H9 (cell line): Measurements from ENCODE around the gene ADCY5. TPM values are rescaled to one million over a fixed set of nuclear protein-coding genes. Genes with fewer than 3 reads are reported as not detected.

ENCODE experiments used
- DNase-seq: peaks from one replicate; pipeline ENCODE4 v3.0.0-alpha.2; 2017
- H2AFZ ChIP-seq: one replicate; pipeline ENCODE4 v1.6.1; 2013; ENCODE audit warnings: mild to moderate bottlenecking, low read length, control low read depth, moderate library complexity
- H2AK5ac ChIP-seq: 2 replicates; pipeline ENCODE4 v1.6.1; 2013; ENCODE audit warnings: low read length, control low read depth, mixed read lengths; ENCODE audit not compliant: insufficient read length
- H2BK120ac ChIP-seq: one replicate; pipeline ENCODE4 v1.6.1; 2013; ENCODE audit warnings: low read depth, mild to moderate bottlenecking, low read length, control low read depth, inconsistent platforms; ENCODE audit not compliant: poor library complexity, severe bottlenecking
- H2BK12ac ChIP-seq: 2 replicates; pipeline ENCODE4 v1.6.1; 2013; ENCODE audit warnings: low read length, control low read depth, mixed read lengths, low read depth; ENCODE audit not compliant: insufficient read length
- H2BK15ac ChIP-seq: 2 replicates; pipeline ENCODE4 v1.6.1; 2013; ENCODE audit warnings: low read depth, low read length, control low read depth
- H2BK20ac ChIP-seq: one replicate; pipeline ENCODE4 v1.6.1; 2013; ENCODE audit warnings: low read depth, mild to moderate bottlenecking, low read length, control low read depth, inconsistent platforms; ENCODE audit not compliant: poor library complexity, severe bottlenecking
- H2BK5ac ChIP-seq: 2 replicates; pipeline ENCODE4 v1.6.1; 2013; ENCODE audit warnings: low read length, control low read depth, mixed read lengths; ENCODE audit not compliant: insufficient read length
- H3K14ac ChIP-seq: 2 replicates; pipeline ENCODE4 v1.6.1; 2013; ENCODE audit warnings: low read length, control low read depth; ENCODE audit not compliant: insufficient read depth
- H3K18ac ChIP-seq: 2 replicates; pipeline ENCODE4 v1.6.1; 2013; ENCODE audit warnings: low read depth, mild to moderate bottlenecking, mixed read lengths, low read length, control low read depth; ENCODE audit not compliant: insufficient read length
- H3K23ac ChIP-seq: 2 replicates; pipeline ENCODE4 v1.6.1; 2013; ENCODE audit warnings: low read length, control low read depth, mixed read lengths, low read depth; ENCODE audit not compliant: insufficient read length
- H3K23me2 ChIP-seq: 2 replicates; pipeline ENCODE4 v1.6.1; 2013; ENCODE audit warnings: low read depth, mild to moderate bottlenecking, mixed read lengths, low read length, control low read depth; ENCODE audit not compliant: insufficient read length, poor library complexity, severe bottlenecking
- H3K27ac ChIP-seq: 2 replicates; pipeline ENCODE4 v1.5.1; 2013; ENCODE audit warnings: low read length, control low read depth, mixed read lengths, low read depth; ENCODE audit not compliant: insufficient read length
- H3K27me3 ChIP-seq: 2 replicates; pipeline ENCODE4 v1.6.1; 2013; ENCODE audit warnings: low read length, control low read depth, inconsistent platforms; ENCODE audit not compliant: insufficient read depth
- H3K4ac ChIP-seq: 2 replicates; pipeline ENCODE4 v1.6.1; 2013; ENCODE audit warnings: low read depth, mild to moderate bottlenecking, control low read depth, inconsistent platforms, low read length, moderate library complexity
- H3K4me1 ChIP-seq: 2 replicates; pipeline ENCODE4 v1.6.1; 2013; ENCODE audit warnings: low read length, control low read depth, inconsistent platforms; ENCODE audit not compliant: insufficient read depth
- H3K4me2 ChIP-seq: 2 replicates; pipeline ENCODE4 v1.6.1; 2013; ENCODE audit warnings: low read length, control low read depth, mixed read lengths; ENCODE audit not compliant: insufficient read length, insufficient read depth
- H3K56ac ChIP-seq: 2 replicates; pipeline ENCODE4 v1.6.1; 2013; ENCODE audit warnings: low read depth, mild to moderate bottlenecking, mixed read lengths, low read length, control low read depth; ENCODE audit not compliant: insufficient read length
- H3K79me1 ChIP-seq: 2 replicates; pipeline ENCODE4 v1.6.1; 2013; ENCODE audit warnings: low read depth, mild to moderate bottlenecking, moderate library complexity, low read length, control low read depth, inconsistent platforms; ENCODE audit not compliant: insufficient read depth, poor library complexity, severe bottlenecking
- H3K79me2 ChIP-seq: 2 replicates; pipeline ENCODE4 v1.6.1; 2013; ENCODE audit warnings: low read length, control low read depth, inconsistent platforms; ENCODE audit not compliant: insufficient read depth
- H3K9ac ChIP-seq: 2 replicates; pipeline ENCODE4 v1.6.1; 2013; ENCODE audit warnings: low read length, control low read depth, mixed read lengths; ENCODE audit not compliant: insufficient read length; ENCODE audit errors: extremely low read depth
- H3K9me3 ChIP-seq: one replicate; pipeline ENCODE4 v1.6.1; 2013; ENCODE audit warnings: low read depth, low read length, inconsistent platforms; ENCODE audit not compliant: control insufficient read depth
- H3T11ph ChIP-seq: one replicate; pipeline ENCODE4 v1.6.1; 2013; ENCODE audit warnings: mild to moderate bottlenecking, low read length, control low read depth, inconsistent platforms
- H4K20me1 ChIP-seq: one replicate; pipeline ENCODE4 v1.6.1; 2013; ENCODE audit not compliant: control insufficient read depth, insufficient read length, insufficient read depth
- H4K5ac ChIP-seq: 2 replicates; pipeline ENCODE4 v1.6.1; 2013; ENCODE audit warnings: low read depth, mild to moderate bottlenecking, mixed read lengths, low read length, control low read depth; ENCODE audit not compliant: insufficient read length
- H4K8ac ChIP-seq: replicated peaks from 2 replicates; pipeline ENCODE4 v1.6.1; 2013; ENCODE audit warnings: low read length, control low read depth, mixed read lengths, low read depth; ENCODE audit not compliant: insufficient read length
- H4K91ac ChIP-seq: 2 replicates; pipeline ENCODE4 v1.6.1; 2013; ENCODE audit warnings: low read depth, mild to moderate bottlenecking, moderate library complexity, mixed read lengths, low read length, control low read depth; ENCODE audit not compliant: insufficient read length
- H3K27ac Mint-ChIP-seq, 3 experiments: 2 replicates in 2 of 3; 3 replicates in 1 of 3; pipeline ENCODE4 v1.8.0; 2020 to 2021; ENCODE audit warnings: mixed read lengths in 3 of 3, mild to moderate bottlenecking in 1 of 3, moderate library complexity in 1 of 3
- H3K27me3 Mint-ChIP-seq: 2 replicates; pipeline ENCODE4 v1.8.0; 2021; ENCODE audit warnings: low read depth, mild to moderate bottlenecking, moderate library complexity, mixed read lengths
- H3K36me3 Mint-ChIP-seq, 3 experiments: 2 replicates in 2 of 3; 3 replicates in 1 of 3; pipeline ENCODE4 v1.8.0; 2020 to 2021; ENCODE audit warnings: low read depth in 3 of 3, mixed read lengths in 3 of 3; ENCODE audit not compliant: insufficient read depth in 1 of 3
- H3K4me1 Mint-ChIP-seq, 2 experiments: 2 replicates each; pipeline ENCODE4 v1.8.0; 2020; ENCODE audit warnings: mixed read lengths in 2 of 2
- H3K4me3 Mint-ChIP-seq, 2 experiments: 2 replicates in 1 of 2; 3 replicates in 1 of 2; pipeline ENCODE4 v1.8.0; 2020 to 2021; ENCODE audit warnings: mild to moderate bottlenecking in 2 of 2, mixed read lengths in 2 of 2, moderate library complexity in 1 of 2
- H3K9me3 Mint-ChIP-seq, 2 experiments: 2 replicates in 1 of 2; 3 replicates in 1 of 2; pipeline ENCODE4 v1.8.0; 2020; ENCODE audit warnings: mild to moderate bottlenecking in 2 of 2, mixed read lengths in 2 of 2, moderate library complexity in 1 of 2
- CTCF ChIP-seq: fragments of 200-600 bp; sonication (generic); conservative IDR thresholded peaks from 3 replicates; pipeline ENCODE4 v1.8.0; 2021; ENCODE audit warnings: antibody characterized with exemption, mild to moderate bottlenecking
- whole genome bisulfite sequencing: extraction: QIAGEN DNeasy Blood & Tissue Kit; methylation state at CpG from one replicate; pipeline ENCODE4 v1.1.7; 2013; ENCODE audit warnings: missing lambda C conversion rate, low lambda C conversion rate, mixed read lengths; ENCODE audit not compliant: insufficient read length; ENCODE audit errors: extremely low coverage; 5-methylcytosine and 5-hydroxymethylcytosine counted together
- total RNA-seq: library from RNA; stranded (reverse); gene quantifications from 2 replicates; pipeline ENCODE4 v1.2.1, GENCODE V29; 2021

Gene ADCY5
- total RNA-seq, 1 experiment from 2014 or later = 5.0 TPM

GRCh38 chr3:123373474-123373987 lies 75.4 kb downstream of the ADCY5 start:
- H3K27me3 ChIP-seq = no peaks in the 10 kb centered on the region
- Mint-ChIP-seq H3K27me3 (peaks cover 2% of the 10 kb centered on the region), H3K36me3 (no peaks in the 10 kb centered on the region), H3K4me3 (no peak overlapping the region), H3K4me1 (peaks cover 0 to 4% of the 10 kb centered on the region in 2 experiments; a peak in 1 of 4 replicates), H3K9me3 (peaks cover 6 to 7% of the 10 kb centered on the region in 2 experiments; a peak in 2 of 5 replicates), H3K27ac (no peak overlapping the region)
- H3K23me2 ChIP-seq = no peaks in the 10 kb centered on the region
- no peak overlapping the region for H3K14ac ChIP-seq
- no peak overlapping the region for H3K23ac ChIP-seq
- no peak overlapping the region for H3K27ac ChIP-seq
- H4K5ac ChIP-seq = no peak overlapping the region
- H3K4ac ChIP-seq = no peak overlapping the region
- no peak overlapping the region for H3K9ac ChIP-seq
- no peak overlapping the region for H2BK120ac ChIP-seq
- WGBS = no CpG with 5 or more reads among the region's 13 CpGs
- H4K8ac ChIP-seq = no peak overlapping the region
- no peaks in the 10 kb centered on the region for H4K20me1 ChIP-seq
- H3K4me1 ChIP-seq = no peaks in the 10 kb centered on the region
- no peak overlapping the region for H2BK5ac ChIP-seq
- H2BK15ac ChIP-seq = no peak overlapping the region
- no peak overlapping the region for H3K4me2 ChIP-seq
- no peak overlapping the region for H2AK5ac ChIP-seq
- H3T11ph ChIP-seq = no peak overlapping the region
- no peaks in the 10 kb centered on the region for H3K9me3 ChIP-seq
- no peak overlapping the region for H2BK12ac ChIP-seq
- H2BK20ac ChIP-seq = no peak overlapping the region
- H2AFZ ChIP-seq = no peak overlapping the region
- no peaks in the 10 kb centered on the region for H3K79me2 ChIP-seq
- no peak overlapping the region for H3K56ac ChIP-seq
- no peak for TF ChIP-seq CTCF
- DNase-seq = no peak
- H3K79me1 ChIP-seq = no peaks in the 10 kb centered on the region
- no peak overlapping the region for H4K91ac ChIP-seq
- no peak overlapping the region for H3K18ac ChIP-seq
